Fibroblast of skin of back (primary cell): Measurements from ENCODE around the gene POLR2E.
A peak's percentile ranks its signal among the peaks of the same experiment; 100 is the strongest.

Source experiments
- DNase-seq: peaks from one replicate; pipeline ENCODE4 v3.0.0-alpha.2; 2013

POLR2E gene

DNA sequence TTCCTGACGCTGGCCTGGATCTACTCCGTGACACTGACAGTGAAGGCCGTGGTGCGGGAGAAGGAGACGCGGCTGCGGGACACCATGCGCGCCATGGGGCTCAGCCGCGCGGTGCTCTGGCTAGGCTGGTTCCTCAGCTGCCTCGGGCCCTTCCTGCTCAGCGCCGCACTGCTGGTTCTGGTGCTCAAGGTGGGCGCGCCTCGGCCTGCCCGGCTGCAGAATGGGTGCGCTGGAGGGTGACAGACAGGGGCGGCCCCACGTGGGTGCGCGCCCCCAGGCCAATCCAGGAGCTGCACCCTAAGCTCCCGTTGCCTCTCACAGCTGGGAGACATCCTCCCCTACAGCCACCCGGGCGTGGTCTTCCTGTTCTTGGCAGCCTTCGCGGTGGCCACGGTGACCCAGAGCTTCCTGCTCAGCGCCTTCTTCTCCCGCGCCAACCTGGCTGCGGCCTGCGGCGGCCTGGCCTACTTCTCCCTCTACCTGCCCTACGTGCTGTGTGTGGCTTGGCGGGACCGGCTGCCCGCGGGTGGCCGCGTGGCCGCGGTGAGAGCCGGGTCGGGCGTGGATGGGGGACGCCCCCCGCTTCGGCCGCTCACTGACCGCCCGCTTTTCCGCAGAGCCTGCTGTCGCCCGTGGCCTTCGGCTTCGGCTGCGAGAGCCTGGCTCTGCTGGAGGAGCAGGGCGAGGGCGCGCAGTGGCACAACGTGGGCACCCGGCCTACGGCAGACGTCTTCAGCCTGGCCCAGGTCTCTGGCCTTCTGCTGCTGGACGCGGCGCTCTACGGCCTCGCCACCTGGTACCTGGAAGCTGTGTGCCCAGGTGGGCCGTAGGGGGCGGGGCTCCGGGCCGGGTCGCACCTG is 48.1 kb downstream of the POLR2E start:
- DNase-seq = no peak

DNA sequence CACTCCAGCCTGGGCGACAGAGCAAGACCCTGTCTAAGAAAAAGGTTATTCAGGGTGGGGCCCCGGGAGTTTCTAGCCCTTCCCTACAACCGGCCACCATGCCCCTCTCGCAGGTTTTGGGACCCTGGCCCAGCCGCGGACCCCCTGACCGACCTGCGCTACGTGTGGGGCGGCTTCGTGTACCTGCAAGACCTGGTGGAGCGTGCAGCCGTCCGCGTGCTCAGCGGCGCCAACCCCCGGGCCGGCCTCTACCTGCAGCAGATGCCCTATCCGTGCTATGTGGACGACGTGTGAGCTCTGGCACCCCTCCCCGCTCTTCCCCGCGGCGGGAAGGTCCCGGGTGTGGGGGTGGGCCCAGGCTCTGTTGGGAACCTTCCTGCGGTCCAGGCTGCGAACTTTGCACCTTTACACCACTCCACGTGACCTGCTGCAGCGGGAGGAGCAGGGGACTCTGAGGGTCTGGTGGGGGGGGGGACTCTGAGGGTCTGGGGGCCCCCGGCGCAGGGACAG is 49.0 kb downstream of the POLR2E start:
- DNase-seq = no peak

DNA sequence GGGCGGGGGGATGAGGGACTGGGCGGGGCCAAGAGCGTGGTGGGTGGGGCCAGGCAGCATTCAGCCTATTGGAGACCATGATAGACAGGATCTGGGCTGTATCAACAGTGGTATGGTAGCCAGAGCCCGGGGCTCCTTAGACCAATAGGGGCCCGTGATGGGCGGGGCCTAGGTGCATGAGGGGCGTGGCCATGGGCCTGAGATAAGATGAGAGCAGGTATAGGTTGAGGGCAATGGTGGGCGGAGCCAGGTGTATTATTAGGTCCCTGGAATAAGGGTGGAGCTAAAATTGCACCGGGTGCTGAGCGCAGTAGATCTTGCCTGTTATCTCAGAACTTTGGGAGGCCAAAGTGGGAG is 50.0 kb downstream of the POLR2E start:
- DNase-seq = no peak

DNA sequence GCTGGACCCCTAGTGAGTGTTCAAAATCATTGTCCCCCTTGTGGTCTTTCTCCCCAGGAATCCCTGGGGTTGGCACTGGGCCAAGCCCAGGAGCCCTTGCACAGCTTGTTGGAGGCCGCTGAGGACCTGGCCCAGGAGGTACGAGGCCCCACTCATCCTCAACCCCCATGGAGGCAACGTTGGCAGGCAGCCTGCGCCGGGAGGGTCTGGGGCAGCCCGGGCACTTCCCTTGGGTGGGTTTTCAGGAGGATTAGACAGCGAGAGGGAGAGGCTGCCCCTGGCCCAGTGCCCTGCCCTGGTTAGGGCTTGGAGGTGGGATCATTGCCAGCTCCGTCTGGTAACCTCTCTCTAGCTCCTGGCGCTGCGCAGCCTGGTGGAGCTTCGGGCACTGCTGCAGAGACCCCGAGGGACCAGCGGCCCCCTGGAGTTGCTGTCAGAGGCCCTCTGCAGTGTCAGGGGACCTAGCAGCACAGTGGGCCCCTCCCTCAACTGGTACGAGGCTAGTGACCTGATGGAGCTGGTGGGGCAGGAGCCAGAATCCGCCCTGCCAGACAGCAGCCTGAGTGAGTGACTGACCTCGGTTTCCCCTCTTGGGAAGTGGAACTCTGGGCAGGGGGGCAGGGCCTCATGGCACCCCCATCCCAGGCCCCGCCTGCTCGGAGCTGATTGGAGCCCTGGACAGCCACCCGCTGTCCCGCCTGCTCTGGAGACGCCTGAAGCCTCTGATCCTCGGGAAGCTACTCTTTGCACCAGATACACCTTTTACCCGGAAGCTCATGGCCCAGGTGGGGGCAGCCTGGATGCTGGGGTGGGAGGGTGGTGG is 52.3 kb downstream of the POLR2E start:
- DNase-seq = no peak

DNA sequence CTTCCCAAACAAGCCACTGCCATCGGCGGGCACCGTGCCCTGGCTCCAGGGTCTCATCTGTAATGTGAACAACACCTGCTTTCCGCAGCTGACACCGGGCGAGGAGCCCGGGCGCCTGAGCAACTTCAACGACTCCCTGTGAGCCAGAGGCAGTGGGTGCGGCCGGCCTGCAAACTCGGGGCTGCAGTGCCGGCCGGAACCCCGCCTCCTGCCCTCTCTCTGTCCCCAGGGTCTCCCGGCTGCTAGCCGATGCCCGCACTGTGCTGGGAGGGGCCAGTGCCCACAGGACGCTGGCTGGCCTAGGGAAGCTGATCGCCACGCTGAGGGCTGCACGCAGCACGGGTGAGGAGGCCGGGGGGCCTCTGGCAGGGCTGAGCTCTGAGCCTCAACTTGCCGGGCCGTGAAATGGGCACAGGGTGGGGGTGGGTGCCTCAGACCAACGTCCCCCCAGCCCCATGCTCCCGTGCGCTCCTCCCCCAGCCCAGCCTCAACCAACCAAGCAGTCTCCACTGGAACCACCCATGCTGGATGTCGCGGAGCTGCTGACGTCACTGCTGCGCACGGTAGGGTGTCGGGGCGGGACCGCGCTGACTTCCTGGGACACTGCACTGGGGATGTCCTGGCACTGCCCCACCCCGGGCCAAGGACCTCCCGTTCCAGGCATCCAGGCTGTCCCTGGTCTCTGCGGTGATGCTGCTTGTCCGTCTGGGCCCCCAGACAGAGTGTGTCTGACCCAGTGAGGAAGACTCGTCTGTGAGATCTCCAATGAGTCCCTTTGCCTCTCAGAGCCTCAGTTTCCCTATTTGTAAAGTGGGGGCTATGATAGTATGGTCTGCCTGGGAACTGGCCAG is 53.1 kb downstream of the POLR2E start:
- DNase-seq = no peak

DNA sequence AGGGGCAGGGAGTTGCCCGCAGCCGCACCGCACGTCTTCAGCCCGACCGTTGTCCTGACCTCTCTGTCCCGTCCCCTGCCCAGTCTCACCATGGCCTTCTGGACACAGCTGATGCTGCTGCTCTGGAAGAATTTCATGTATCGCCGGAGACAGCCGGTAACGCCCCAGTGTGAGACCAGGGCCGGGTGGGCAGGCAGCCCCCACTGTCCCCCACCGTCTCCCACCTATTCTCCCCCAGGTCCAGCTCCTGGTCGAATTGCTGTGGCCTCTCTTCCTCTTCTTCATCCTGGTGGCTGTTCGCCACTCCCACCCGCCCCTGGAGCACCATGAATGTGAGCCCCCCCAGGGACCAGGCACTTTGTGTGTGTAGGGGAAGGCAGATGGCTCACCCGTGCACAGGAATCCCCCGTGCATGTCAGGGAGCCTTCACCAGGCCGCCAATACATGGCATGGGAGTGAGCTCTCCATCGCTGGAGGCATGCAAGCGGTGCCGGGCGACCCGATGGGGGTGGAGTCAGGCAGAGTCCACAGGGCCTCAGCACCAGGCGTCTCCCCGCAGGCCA is 53.8 kb downstream of the POLR2E start:
- DNase-seq = no peak

DNA sequence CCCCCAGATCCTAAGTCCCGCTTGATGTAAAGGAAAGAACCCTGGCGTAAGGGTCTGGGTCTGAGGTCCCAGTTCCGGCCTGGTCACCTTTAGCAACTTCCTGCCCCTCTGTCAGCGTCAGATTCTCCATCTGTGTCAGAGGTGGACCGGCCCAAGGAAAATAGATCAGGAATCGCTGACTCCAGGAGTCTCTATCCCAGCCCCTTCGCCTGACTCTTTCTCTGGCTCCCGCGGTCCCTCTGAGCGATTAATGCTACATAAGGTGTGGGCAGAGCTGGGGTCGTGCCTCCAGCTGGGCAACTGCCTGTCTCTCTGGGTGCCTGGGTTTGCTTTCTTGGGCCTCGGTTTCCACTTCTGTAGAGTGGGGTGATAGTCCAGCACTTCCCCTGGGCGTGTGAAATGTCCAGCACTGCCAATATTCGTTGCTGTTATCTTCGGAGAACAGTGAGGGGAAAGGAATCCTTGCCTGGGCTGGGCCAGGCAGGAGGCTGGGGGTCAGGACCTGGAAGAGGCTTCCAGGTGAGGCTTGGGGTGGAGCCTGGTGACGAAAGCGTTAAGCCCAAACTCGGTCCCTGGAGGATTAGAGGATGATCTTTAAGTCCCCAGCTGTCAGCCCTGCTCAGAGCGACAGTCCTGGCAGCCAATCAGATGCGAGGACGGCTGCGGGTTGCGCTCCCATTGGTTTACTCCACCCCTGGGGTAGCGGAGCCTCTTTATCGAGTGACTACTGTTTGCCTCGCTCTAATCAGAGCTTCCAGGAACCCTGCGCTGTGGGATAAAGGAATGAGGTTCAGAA is 54.5 kb downstream of the POLR2E start:
- DNase-seq = peak; percentile 95

DNA sequence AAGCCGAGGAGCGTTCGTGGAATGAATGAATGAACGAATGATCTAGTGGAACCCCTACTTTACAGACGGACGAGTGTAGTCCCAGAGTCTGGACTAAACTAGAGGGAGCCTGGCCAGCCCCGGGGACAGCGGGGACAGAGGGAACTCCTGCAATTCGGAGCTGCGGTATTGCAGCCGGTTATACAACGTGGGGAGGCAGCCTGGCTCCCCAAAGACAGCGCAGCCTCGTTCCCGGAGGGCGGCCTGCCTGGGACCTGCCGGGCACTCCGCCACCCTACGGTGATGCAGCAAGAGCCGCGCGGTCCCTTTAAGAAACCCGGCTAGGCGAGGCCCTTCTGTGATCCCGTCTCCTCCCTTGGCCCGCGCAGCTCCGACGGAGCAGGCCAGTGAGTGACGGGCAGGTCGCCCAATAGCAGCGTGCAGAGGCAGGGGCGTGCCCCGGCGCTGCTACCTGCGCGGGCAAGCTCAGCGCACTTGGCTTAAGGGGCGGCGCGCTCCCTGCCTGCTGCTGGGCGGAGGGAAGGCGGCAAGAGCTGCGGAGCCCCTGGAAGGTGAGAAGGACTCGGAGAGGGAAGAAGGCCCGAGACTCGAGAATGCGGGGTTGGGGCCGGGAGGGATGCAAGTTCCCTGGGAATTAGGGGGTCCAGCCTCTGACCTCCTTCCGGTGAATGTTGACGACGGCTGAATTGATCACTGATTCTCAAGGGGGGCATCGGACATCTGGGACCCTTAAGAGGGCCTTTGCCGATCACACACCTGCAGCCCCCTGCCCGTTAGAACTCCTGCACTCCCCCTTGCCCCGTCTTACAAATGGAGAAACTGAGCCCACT is 55.3 kb downstream of the POLR2E start, which contains the start of gene ABCA7:
Gene ABCA7, plus strand, starts transcription at position 462 of the 830 bp plus-strand sequence. CDS start 1,255 bp downstream, outside the sequence.
- DNase-seq = peak; percentile 96

DNA sequence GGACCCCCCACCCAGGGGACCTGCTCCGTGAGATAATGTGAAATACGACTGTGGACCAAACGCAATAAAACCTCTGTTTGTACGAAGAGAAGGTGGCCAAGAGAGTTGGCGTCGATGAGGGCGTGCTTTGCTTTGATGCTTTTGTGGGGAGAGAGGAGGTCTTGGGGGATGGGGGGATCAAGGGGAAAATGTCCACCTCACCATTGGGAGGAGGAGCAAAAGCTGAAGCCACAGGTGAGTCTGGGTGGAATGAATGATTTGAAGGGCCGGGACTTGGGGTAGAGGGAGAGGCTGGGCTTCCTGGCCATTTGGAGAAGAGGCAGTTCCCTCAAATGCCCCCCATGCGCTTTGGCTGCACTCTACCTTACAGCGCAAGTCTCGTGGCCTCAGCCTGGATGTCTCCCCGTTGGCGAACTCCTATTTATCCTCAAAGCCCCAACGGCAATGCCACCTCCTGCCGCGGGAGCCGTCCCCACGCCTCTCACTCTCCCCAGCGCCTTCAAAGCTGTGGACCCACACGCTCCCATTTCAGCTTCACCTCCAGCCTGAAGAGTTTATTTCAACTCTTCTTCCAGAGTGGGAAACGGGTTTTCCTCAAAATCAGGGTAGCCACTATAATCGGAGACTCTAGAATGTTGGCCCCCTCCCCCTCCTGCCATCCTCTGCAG is 56.1 kb downstream of the POLR2E start:
- no peak for DNase-seq

DNA sequence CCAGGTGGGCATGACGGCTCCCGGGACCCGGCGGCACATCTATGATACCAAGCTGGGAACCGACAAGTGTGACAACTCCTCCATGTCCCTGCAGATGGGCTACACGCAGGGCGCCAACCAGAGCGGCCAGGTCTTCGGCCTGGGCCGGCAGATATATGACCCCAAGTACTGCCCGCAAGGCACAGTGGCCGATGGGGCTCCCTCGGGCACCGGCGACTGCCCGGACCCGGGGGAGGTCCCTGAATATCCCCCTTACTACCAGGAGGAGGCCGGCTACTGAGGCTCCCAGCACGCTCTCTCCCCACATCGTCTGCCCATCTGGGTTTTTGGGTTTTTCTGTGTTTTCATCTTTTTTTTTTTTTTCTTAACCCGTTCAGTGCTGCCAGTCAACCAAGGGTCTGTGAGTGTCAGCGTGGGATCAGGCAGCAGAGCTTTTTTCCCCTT is 57.5 kb downstream of the POLR2E start:
- DNase-seq = no peak
